ENCODE data around the gene SMCO3.

GRCh38 chr12:14773685-14774073, 40.3 kb downstream of the SMCO3 start:
- TF ChIP-seq, protein P1, sequence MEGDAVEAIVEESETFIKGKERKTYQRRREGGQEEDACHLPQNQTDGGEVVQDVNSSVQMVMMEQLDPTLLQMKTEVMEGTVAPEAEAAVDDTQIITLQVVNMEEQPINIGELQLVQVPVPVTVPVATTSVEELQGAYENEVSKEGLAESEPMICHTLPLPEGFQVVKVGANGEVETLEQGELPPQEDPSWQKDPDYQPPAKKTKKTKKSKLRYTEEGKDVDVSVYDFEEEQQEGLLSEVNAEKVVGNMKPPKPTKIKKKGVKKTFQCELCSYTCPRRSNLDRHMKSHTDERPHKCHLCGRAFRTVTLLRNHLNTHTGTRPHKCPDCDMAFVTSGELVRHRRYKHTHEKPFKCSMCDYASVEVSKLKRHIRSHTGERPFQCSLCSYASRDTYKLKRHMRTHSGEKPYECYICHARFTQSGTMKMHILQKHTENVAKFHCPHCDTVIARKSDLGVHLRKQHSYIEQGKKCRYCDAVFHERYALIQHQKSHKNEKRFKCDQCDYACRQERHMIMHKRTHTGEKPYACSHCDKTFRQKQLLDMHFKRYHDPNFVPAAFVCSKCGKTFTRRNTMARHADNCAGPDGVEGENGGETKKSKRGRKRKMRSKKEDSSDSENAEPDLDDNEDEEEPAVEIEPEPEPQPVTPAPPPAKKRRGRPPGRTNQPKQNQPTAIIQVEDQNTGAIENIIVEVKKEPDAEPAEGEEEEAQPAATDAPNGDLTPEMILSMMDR (IDR thresholded peaks at IDR 0.05 in 4 of 5, conservative IDR thresholded peaks at IDR 0.05 in 1 of 5): no peak
- TF ChIP-seq POLR2A (IDR thresholded peaks at IDR 0.05): no peak

Data from gastrocnemius medialis (tissue), 4 donors.